ENCODE results near the gene PNMA8B. TPM values are rescaled to one million over a fixed set of nuclear protein-coding genes. Genes with fewer than 3 reads are reported as not detected.
"Not testable (repeated sequence)": the region's sequence is repeated elsewhere in the genome, so short reads cannot be mapped to it uniquely, and the experiment has no call there.

PNMA8B gene
- total RNA-seq, 1 donor from 2014 or later, result 1.3 TPM

- no peaks in the 10 kb centered on the region for H3K9me3 Mint-ChIP-seq (ENCODE audit: unreplicated experiment)
- peak overlapping the region; percentile 40 for H3K4me3 Mint-ChIP-seq (ENCODE audit: unreplicated experiment)
These were observed 2.1 kb upstream of the PNMA8B start for GRCh38 chr19:46497773-46498172.

GRCh38 chr19:46496886-46497285 is 1.2 kb upstream of the PNMA8B start:
- H3K36me3 Mint-ChIP-seq (ENCODE audit: low read depth, unreplicated experiment); H3K4me3 Mint-ChIP-seq (ENCODE audit: unreplicated experiment); H3K4me1 Mint-ChIP-seq (ENCODE audit: unreplicated experiment); DNase-seq (ENCODE audit: low spot score); H3K9me3 Mint-ChIP-seq (ENCODE audit: unreplicated experiment); H3K27ac Mint-ChIP-seq (ENCODE audit: unreplicated experiment): not testable (repeated sequence)
- H3K27me3 Mint-ChIP-seq (ENCODE audit: unreplicated experiment), result peaks cover 14% of the 10 kb centered on the region

More at GRCh38 chr19:46497773-46498172, 2.1 kb upstream of the PNMA8B start:
- no peak for TF ChIP-seq CTCF (IDR thresholded peaks at IDR 0.05; ENCODE audit: unreplicated experiment)
- no peak for DNase-seq (ENCODE audit: low spot score)
- H3K27me3 Mint-ChIP-seq (ENCODE audit: unreplicated experiment), result peaks cover 14% of the 10 kb centered on the region
- no peaks in the 10 kb centered on the region for H3K4me1 Mint-ChIP-seq (ENCODE audit: unreplicated experiment)
- H3K27ac Mint-ChIP-seq (ENCODE audit: unreplicated experiment), result peak overlapping the region; percentile 79
- no peaks in the 10 kb centered on the region for H3K36me3 Mint-ChIP-seq (ENCODE audit: low read depth, unreplicated experiment)

- peaks cover 17% of the 10 kb centered on the region for H3K27me3 Mint-ChIP-seq (ENCODE audit: unreplicated experiment)
- no peak overlapping the region for H3K27ac Mint-ChIP-seq (ENCODE audit: unreplicated experiment)
- H3K4me3 Mint-ChIP-seq (ENCODE audit: unreplicated experiment), result no peak overlapping the region
- H3K9me3 Mint-ChIP-seq (ENCODE audit: unreplicated experiment), result no peaks in the 10 kb centered on the region
- no peak for TF ChIP-seq CTCF (IDR thresholded peaks at IDR 0.05; ENCODE audit: unreplicated experiment)
- DNase-seq (ENCODE audit: low spot score), result no peak
- H3K4me1 Mint-ChIP-seq (ENCODE audit: unreplicated experiment), result no peaks in the 10 kb centered on the region
- H3K36me3 Mint-ChIP-seq (ENCODE audit: low read depth, unreplicated experiment), result no peaks in the 10 kb centered on the region
These were observed 637 bp upstream of the PNMA8B start for GRCh38 chr19:46496304-46496703.

GRCh38 chr19:46494941-46495785 is 504 bp downstream of the PNMA8B start:
- peak overlapping the region; percentile 71 for H3K4me3 Mint-ChIP-seq (ENCODE audit: unreplicated experiment)
- DNase-seq (ENCODE audit: low spot score), result no peak
- no peak overlapping the region for H3K27ac Mint-ChIP-seq (ENCODE audit: unreplicated experiment)
- H3K4me1 Mint-ChIP-seq (ENCODE audit: unreplicated experiment), result peaks cover 2% of the 10 kb centered on the region
- no peak for TF ChIP-seq CTCF (IDR thresholded peaks at IDR 0.05; ENCODE audit: unreplicated experiment)
- H3K27me3 Mint-ChIP-seq (ENCODE audit: unreplicated experiment), result peaks cover 19% of the 10 kb centered on the region
- no peaks in the 10 kb centered on the region for H3K36me3 Mint-ChIP-seq (ENCODE audit: low read depth, unreplicated experiment)
- no peaks in the 10 kb centered on the region for H3K9me3 Mint-ChIP-seq (ENCODE audit: unreplicated experiment)

GRCh38 chr19:46494146-46494940 is 1.3 kb downstream of the PNMA8B start:
- Mint-ChIP-seq H3K4me1 (ENCODE audit: unreplicated experiment) (peaks cover 3% of the 10 kb centered on the region), H3K36me3 (ENCODE audit: low read depth, unreplicated experiment) (no peaks in the 10 kb centered on the region), H3K27ac (ENCODE audit: unreplicated experiment) (no peak overlapping the region), H3K27me3 (ENCODE audit: unreplicated experiment) (peaks cover 19% of the 10 kb centered on the region), H3K4me3 (ENCODE audit: unreplicated experiment) (peak overlapping the region; percentile 71), H3K9me3 (ENCODE audit: unreplicated experiment) (no peaks in the 10 kb centered on the region)
- no peak for TF ChIP-seq CTCF (IDR thresholded peaks at IDR 0.05; ENCODE audit: unreplicated experiment)
- no peak for DNase-seq (ENCODE audit: low spot score)

Data from endothelial cell (in vitro differentiated cells).